Neutrophil (primary cell): ENCODE data around the gene TPX2.

ENCODE experiments used
- H3K27ac ChIP-seq: fragments of 200-600 bp; sonication (generic); 2 replicates; pipeline ENCODE4 v1.5.1; 2016; ENCODE audit warnings: mild to moderate bottlenecking, moderate library complexity
- H3K27me3 ChIP-seq: fragments of 200-600 bp; sonication (generic); 2 replicates; pipeline ENCODE4 v1.6.0; 2016; ENCODE audit warnings: mild to moderate bottlenecking
- H3K36me3 ChIP-seq: fragments of 200-600 bp; sonication (generic); 2 replicates; pipeline ENCODE4 v1.5.1; 2017
- H3K4me1 ChIP-seq, 2 experiments: fragments of 200-600 bp in 1 of 2; sonication (generic) in 1 of 2; 1 replicate in 1 of 2; 2 replicates in 1 of 2; pipeline versions ENCODE4 v1.5.1 to v1.6.1; 2013 to 2016; ENCODE audit warnings: low read depth in 1 of 2, low read length in 1 of 2, mild to moderate bottlenecking in 1 of 2, moderate library complexity in 1 of 2; ENCODE audit not compliant: control insufficient read depth in 1 of 2, insufficient read depth in 1 of 2
- H3K4me3 ChIP-seq, 2 experiments: fragments of 200-600 bp in 1 of 2; sonication (generic) in 1 of 2; 1 replicate in 1 of 2; 2 replicates in 1 of 2; pipeline ENCODE4 v1.5.1; 2013 to 2016; ENCODE audit warnings: low read depth in 1 of 2, low read length in 1 of 2, mild to moderate bottlenecking in 1 of 2, moderate library complexity in 1 of 2
- H3K9me3 ChIP-seq: fragments of 200-600 bp; sonication (generic); 2 replicates; pipeline ENCODE4 v1.5.1; 2016
- CTCF ChIP-seq: fragments of 200-600 bp; sonication (generic); IDR thresholded peaks from 2 replicates; pipeline ENCODE4 v1.5.1; 2016; ENCODE audit warnings: antibody characterized with exemption

Gene TPX2

GRCh38 chr20:31788578-31788977 lies 49.5 kb downstream of the TPX2 start:
- Histone ChIP-seq H3K9me3 (no peaks in the 10 kb centered on the region), H3K4me3 (no peak overlapping the region), H3K27ac (no peak overlapping the region), H3K36me3 (peaks cover 85% of the 10 kb centered on the region), H3K4me1 (no peaks in the 10 kb centered on the region), H3K27me3 (no peaks in the 10 kb centered on the region)
- TF ChIP-seq CTCF, result no peak

- H3K4me1 ChIP-seq, result no peaks in the 10 kb centered on the region
- H3K27ac ChIP-seq, result no peak overlapping the region
- H3K9me3 ChIP-seq, result no peaks in the 10 kb centered on the region
- H3K27me3 ChIP-seq, result no peaks in the 10 kb centered on the region
- TF ChIP-seq CTCF, result no peak
- H3K36me3 ChIP-seq, result peaks cover 85% of the 10 kb centered on the region
- H3K4me3 ChIP-seq, result no peak overlapping the region
These were observed 51.3 kb downstream of the TPX2 start for GRCh38 chr20:31790401-31790800.

GRCh38 chr20:31797364-31797763 lies 58.3 kb downstream of the TPX2 start:
- TF ChIP-seq CTCF, result no peak
- Histone ChIP-seq H3K4me3 (no peak overlapping the region), H3K4me1 (no peaks in the 10 kb centered on the region), H3K9me3 (no peaks in the 10 kb centered on the region), H3K36me3 (peaks cover 92% of the 10 kb centered on the region), H3K27ac (no peak overlapping the region), H3K27me3 (no peaks in the 10 kb centered on the region)

DNA sequence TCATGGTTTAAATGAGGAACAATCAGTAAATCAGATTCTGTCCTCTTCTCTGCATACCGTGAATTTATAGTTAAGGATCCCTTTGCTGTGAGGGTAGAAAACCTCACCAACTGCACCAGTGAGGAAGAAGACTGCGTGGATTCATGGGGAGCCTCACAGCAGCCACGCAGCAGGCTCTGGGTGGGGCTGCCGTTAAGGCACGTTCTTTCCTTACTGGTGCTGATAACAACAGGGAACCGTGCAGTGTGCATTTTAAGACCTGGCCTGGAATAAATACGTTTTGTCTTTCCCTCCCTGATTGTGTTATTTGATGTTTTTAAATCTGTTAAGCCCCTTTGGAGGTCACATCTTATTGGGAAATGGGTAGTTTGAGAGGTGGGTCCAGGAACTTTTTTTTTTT lies 62.4 kb downstream of the TPX2 start:
- H3K36me3 ChIP-seq, result peaks cover 78% of the 10 kb centered on the region
- no peak for TF ChIP-seq CTCF
- no peaks in the 10 kb centered on the region for H3K27me3 ChIP-seq

DNA sequence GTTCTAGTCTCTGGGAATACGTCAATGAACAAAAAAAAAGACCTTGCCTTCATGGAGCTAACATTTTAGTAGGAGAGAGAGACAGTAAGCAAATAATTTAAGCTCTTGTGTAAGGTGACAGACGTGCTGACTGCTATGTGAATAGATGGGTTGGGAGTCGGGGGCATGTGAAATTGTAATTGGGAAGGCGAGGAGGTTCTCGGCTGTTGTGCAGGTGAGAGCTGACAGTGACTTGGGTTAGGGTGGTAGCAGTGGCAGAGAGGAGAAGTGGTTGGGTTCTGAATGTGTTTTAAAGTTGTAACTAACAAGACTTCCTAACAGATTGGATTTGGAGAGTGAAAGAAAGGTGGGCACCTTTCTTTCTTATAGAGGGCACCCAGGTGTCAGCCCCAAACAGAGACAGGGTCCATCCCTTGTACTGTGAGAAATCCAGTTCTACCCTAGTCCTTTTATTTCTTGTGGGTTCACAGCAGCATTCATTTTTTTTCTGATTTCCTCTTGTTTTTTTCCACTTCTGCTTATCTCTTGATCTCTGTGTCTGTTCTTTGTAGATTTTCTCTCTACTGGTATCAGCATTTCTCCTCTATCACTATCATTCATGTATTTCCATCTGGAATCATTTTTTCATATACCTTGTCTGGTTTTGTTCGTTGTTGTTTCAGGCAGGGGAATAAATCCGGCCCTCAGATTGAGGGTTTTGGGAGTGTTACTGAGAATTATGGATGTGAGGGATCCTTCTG lies 64.6 kb downstream of the TPX2 start:
- Histone ChIP-seq H3K4me3 (no peak overlapping the region), H3K27me3 (no peaks in the 10 kb centered on the region), H3K27ac (no peak overlapping the region), H3K9me3 (no peaks in the 10 kb centered on the region), H3K4me1 (no peaks in the 10 kb centered on the region), H3K36me3 (peaks cover 61% of the 10 kb centered on the region)
- TF ChIP-seq CTCF, result no peak

More for the DNA sequence above, 62.4 kb downstream of the TPX2 start:
- H3K9me3 ChIP-seq, result no peaks in the 10 kb centered on the region
- no peak overlapping the region for H3K27ac ChIP-seq
- no peaks in the 10 kb centered on the region for H3K4me1 ChIP-seq
- H3K4me3 ChIP-seq, result no peak overlapping the region
